ENCODE results near the gene KCNMB1.

KCNMB1 gene

DNA sequence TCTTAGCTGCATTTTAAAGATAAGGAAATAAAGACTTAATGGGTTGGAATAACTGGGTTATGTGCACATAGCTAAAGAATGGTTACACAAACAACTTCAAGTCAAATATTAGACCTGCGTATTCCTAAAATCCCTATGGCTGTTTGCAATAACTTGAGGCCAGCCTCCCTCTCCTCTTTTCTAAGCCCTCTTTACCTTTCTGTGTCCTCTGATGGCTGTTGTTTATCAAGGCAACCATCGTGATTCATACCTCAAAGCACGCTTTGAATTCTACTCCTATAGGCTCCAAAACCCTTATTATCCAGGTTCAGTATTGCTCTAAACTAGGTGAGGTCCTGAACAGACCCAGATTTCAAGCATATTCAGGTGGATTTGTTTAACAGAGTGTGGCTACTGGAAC, 46.0 kb downstream of the KCNMB1 start:
- Histone ChIP-seq H3K14ac (ENCODE audit: low read length) (no peak overlapping the region), H3K4me2 (ENCODE audit: insufficient read depth, low read length, poor library complexity, severe bottlenecking) (no peak overlapping the region), H3K4ac (ENCODE audit: low read length) (no peak overlapping the region), H3K79me1 (ENCODE audit: low read depth, low read length) (no peaks in the 10 kb centered on the region), H3K9me3 (replicated peaks in 1 of 2; ENCODE audit: control insufficient read depth in 2 of 2, insufficient read depth in 1 of 2, low read depth in 1 of 2, low read length in 2 of 2) (peaks cover 0 to 20% of the 10 kb centered on the region in 2 donors), H3K36me3 (replicated peaks in 1 of 2; ENCODE audit: control insufficient read depth in 2 of 2, insufficient read depth in 2 of 2, low read length in 2 of 2) (no peaks in the 10 kb centered on the region), H3K4me1 (ENCODE audit: control insufficient read depth in 2 of 2, insufficient read depth in 1 of 2, low read depth in 1 of 2, low read length in 2 of 2) (peaks cover 0 to 4% of the 10 kb centered on the region in 2 donors), H4K8ac (ENCODE audit: low read depth, low read length) (no peak overlapping the region), H2BK120ac (ENCODE audit: low read depth, low read length) (no peak overlapping the region), H2BK12ac (ENCODE audit: low read length) (no peak overlapping the region), H3K18ac (ENCODE audit: low read length) (no peak overlapping the region), H3K9ac (ENCODE audit: low read depth, low read length, poor library complexity) (no peak overlapping the region), H3K4me3 (ENCODE audit: low read length in 2 of 2) (no peak overlapping the region), H4K91ac (ENCODE audit: low read depth, low read length, poor library complexity) (no peak overlapping the region), H2BK5ac (ENCODE audit: low read length) (no peak overlapping the region), H3K27ac (replicated peaks; ENCODE audit: low read length) (no peak overlapping the region), H2AFZ (ENCODE audit: low read length) (no peak overlapping the region), H3K27me3 (ENCODE audit: control insufficient read depth in 3 of 3, insufficient read depth in 3 of 3, low read depth in 1 of 3, low read length in 3 of 3) (no peaks in the 10 kb centered on the region), H2BK15ac (ENCODE audit: low read length) (no peak overlapping the region), H3K23ac (ENCODE audit: low read depth, low read length, poor library complexity) (no peak overlapping the region), H2AK5ac (ENCODE audit: low read depth, low read length) (no peak overlapping the region)
- WGBS, 2 donors (ENCODE audit: extremely low coverage in 2 of 2, insufficient read length in 2 of 2, insufficient replicate concordance in 1 of 2): no CpG with 5 or more reads among the region's 3 CpGs
- no peak for DNase-seq (ENCODE audit: low spot score)

DNA sequence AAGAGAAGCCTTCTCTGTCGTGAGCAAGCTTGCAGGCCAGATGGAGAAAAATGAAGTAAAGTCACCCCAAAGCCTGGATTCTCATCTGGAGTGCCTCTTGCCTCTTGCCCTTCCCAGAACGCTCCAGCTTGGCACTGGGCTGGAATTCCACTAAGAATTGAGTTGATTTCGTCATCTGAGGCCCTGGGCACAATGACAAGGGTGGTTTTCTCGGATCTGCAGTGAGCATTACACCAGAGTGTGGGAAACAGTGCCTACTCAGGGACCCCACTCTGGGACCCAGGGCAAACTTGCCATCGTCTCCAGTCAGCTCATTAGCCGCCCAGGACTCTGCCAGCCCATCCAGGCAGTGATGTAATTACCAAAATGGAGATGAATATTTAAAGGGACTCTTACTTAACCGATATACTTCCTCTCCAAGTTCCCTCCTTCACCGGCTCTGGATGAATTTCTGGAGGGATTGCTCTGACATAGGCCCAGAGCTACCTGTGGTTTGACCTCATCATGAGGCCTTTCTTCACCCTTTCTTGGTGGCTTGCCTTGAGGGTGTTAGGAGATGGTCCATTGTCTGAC, 46.9 kb downstream of the KCNMB1 start:
- Histone ChIP-seq H4K91ac (ENCODE audit: low read depth, low read length, poor library complexity) (no peak overlapping the region), H3K18ac (ENCODE audit: low read length) (no peak overlapping the region), H3K9ac (ENCODE audit: low read depth, low read length, poor library complexity) (no peak overlapping the region), H3K14ac (ENCODE audit: low read length) (no peak overlapping the region), H2BK5ac (ENCODE audit: low read length) (no peak overlapping the region), H2BK120ac (ENCODE audit: low read depth, low read length) (no peak overlapping the region), H2BK15ac (ENCODE audit: low read length) (no peak overlapping the region), H2AK5ac (ENCODE audit: low read depth, low read length) (no peak overlapping the region), H2AFZ (ENCODE audit: low read length) (no peak overlapping the region), H3K79me1 (ENCODE audit: low read depth, low read length) (no peaks in the 10 kb centered on the region), H4K8ac (ENCODE audit: low read depth, low read length) (no peak overlapping the region), H3K27ac (replicated peaks; ENCODE audit: low read length) (no peak overlapping the region), H3K4me2 (ENCODE audit: insufficient read depth, low read length, poor library complexity, severe bottlenecking) (no peak overlapping the region), H3K27me3 (ENCODE audit: control insufficient read depth in 3 of 3, insufficient read depth in 3 of 3, low read depth in 1 of 3, low read length in 3 of 3) (no peaks in the 10 kb centered on the region), H3K23ac (ENCODE audit: low read depth, low read length, poor library complexity) (no peak overlapping the region), H3K4ac (ENCODE audit: low read length) (no peak overlapping the region), H3K36me3 (replicated peaks in 1 of 2; ENCODE audit: control insufficient read depth in 2 of 2, insufficient read depth in 2 of 2, low read length in 2 of 2) (no peaks in the 10 kb centered on the region), H3K9me3 (replicated peaks in 1 of 2; ENCODE audit: control insufficient read depth in 2 of 2, insufficient read depth in 1 of 2, low read depth in 1 of 2, low read length in 2 of 2) (peaks cover 0 to 20% of the 10 kb centered on the region in 2 donors), H3K4me3 (ENCODE audit: low read length in 2 of 2) (no peak overlapping the region), H3K4me1 (ENCODE audit: control insufficient read depth in 2 of 2, insufficient read depth in 1 of 2, low read depth in 1 of 2, low read length in 2 of 2) (peaks cover 0 to 6% of the 10 kb centered on the region in 2 donors), H2BK12ac (ENCODE audit: low read length) (no peak overlapping the region)
- no CpG with 5 or more reads among the region's 8 CpGs for WGBS, 2 donors (ENCODE audit: extremely low coverage in 2 of 2, insufficient read length in 2 of 2, insufficient replicate concordance in 1 of 2)
- no peak for DNase-seq (ENCODE audit: low spot score)

GRCh38 chr5:170341545-170341944, 47.6 kb downstream of the KCNMB1 start:
- Histone ChIP-seq H3K9ac (ENCODE audit: low read depth, low read length, poor library complexity) (no peak overlapping the region), H3K27ac (replicated peaks; ENCODE audit: low read length) (no peak overlapping the region), H4K8ac (ENCODE audit: low read depth, low read length) (no peak overlapping the region), H3K27me3 (ENCODE audit: control insufficient read depth in 3 of 3, insufficient read depth in 3 of 3, low read depth in 1 of 3, low read length in 3 of 3) (no peaks in the 10 kb centered on the region), H3K4me2 (ENCODE audit: insufficient read depth, low read length, poor library complexity, severe bottlenecking) (no peak overlapping the region), H3K9me3 (replicated peaks in 1 of 2; ENCODE audit: control insufficient read depth in 2 of 2, insufficient read depth in 1 of 2, low read depth in 1 of 2, low read length in 2 of 2) (peaks cover 0 to 20% of the 10 kb centered on the region in 2 donors), H3K4ac (ENCODE audit: low read length) (no peak overlapping the region), H2BK5ac (ENCODE audit: low read length) (no peak overlapping the region), H2BK12ac (ENCODE audit: low read length) (no peak overlapping the region), H3K79me1 (ENCODE audit: low read depth, low read length) (no peaks in the 10 kb centered on the region), H2AK5ac (ENCODE audit: low read depth, low read length) (no peak overlapping the region), H4K91ac (ENCODE audit: low read depth, low read length, poor library complexity) (no peak overlapping the region), H3K4me1 (ENCODE audit: control insufficient read depth in 2 of 2, insufficient read depth in 1 of 2, low read depth in 1 of 2, low read length in 2 of 2) (peaks cover 0 to 5% of the 10 kb centered on the region in 2 donors), H3K23ac (ENCODE audit: low read depth, low read length, poor library complexity) (no peak overlapping the region), H3K36me3 (replicated peaks in 1 of 2; ENCODE audit: control insufficient read depth in 2 of 2, insufficient read depth in 2 of 2, low read length in 2 of 2) (no peaks in the 10 kb centered on the region), H3K4me3 (ENCODE audit: low read length in 2 of 2) (peak overlapping the region in 1 of 2 donors; percentile 27), H3K14ac (ENCODE audit: low read length) (no peak overlapping the region), H2BK120ac (ENCODE audit: low read depth, low read length) (no peak overlapping the region), H2AFZ (ENCODE audit: low read length) (no peak overlapping the region), H2BK15ac (ENCODE audit: low read length) (no peak overlapping the region), H3K18ac (ENCODE audit: low read length) (no peak overlapping the region)
- DNase-seq (ENCODE audit: low spot score): no peak
- no CpG with 5 or more reads among the region's 9 CpGs for WGBS, 2 donors (ENCODE audit: extremely low coverage in 2 of 2, insufficient read length in 2 of 2, insufficient replicate concordance in 1 of 2)

- DNase-seq (ENCODE audit: low spot score): no peak
- no peak overlapping the region for H3K4ac ChIP-seq (ENCODE audit: low read length)
- H3K4me3 ChIP-seq (ENCODE audit: low read length in 2 of 2): no peak overlapping the region
- no peak overlapping the region for H2BK15ac ChIP-seq (ENCODE audit: low read length)
- H4K8ac ChIP-seq (ENCODE audit: low read depth, low read length): no peak overlapping the region
- H3K27ac ChIP-seq (replicated peaks; ENCODE audit: low read length): no peak overlapping the region
- peaks cover 0 to 5% of the 10 kb centered on the region in 2 donors for H3K4me1 ChIP-seq (ENCODE audit: control insufficient read depth in 2 of 2, insufficient read depth in 1 of 2, low read depth in 1 of 2, low read length in 2 of 2)
- H3K4me2 ChIP-seq (ENCODE audit: insufficient read depth, low read length, poor library complexity, severe bottlenecking): no peak overlapping the region
- no peak overlapping the region for H2BK5ac ChIP-seq (ENCODE audit: low read length)
- no peak overlapping the region for H3K18ac ChIP-seq (ENCODE audit: low read length)
- H2BK120ac ChIP-seq (ENCODE audit: low read depth, low read length): no peak overlapping the region
- no CpG with 5 or more reads among the region's 1 CpG for WGBS, 2 donors (ENCODE audit: extremely low coverage in 2 of 2, insufficient read length in 2 of 2, insufficient replicate concordance in 1 of 2)
- H3K14ac ChIP-seq (ENCODE audit: low read length): no peak overlapping the region
- H2BK12ac ChIP-seq (ENCODE audit: low read length): no peak overlapping the region
- H3K27me3 ChIP-seq (ENCODE audit: control insufficient read depth in 3 of 3, insufficient read depth in 3 of 3, low read depth in 1 of 3, low read length in 3 of 3): no peaks in the 10 kb centered on the region
- no peak overlapping the region for H2AFZ ChIP-seq (ENCODE audit: low read length)
- no peak overlapping the region for H4K91ac ChIP-seq (ENCODE audit: low read depth, low read length, poor library complexity)
- peaks cover 0 to 11% of the 10 kb centered on the region in 2 donors for H3K9me3 ChIP-seq (replicated peaks in 1 of 2; ENCODE audit: control insufficient read depth in 2 of 2, insufficient read depth in 1 of 2, low read depth in 1 of 2, low read length in 2 of 2)
- no peak overlapping the region for H3K9ac ChIP-seq (ENCODE audit: low read depth, low read length, poor library complexity)
- no peaks in the 10 kb centered on the region for H3K79me1 ChIP-seq (ENCODE audit: low read depth, low read length)
- no peak overlapping the region for H2AK5ac ChIP-seq (ENCODE audit: low read depth, low read length)
- H3K23ac ChIP-seq (ENCODE audit: low read depth, low read length, poor library complexity): no peak overlapping the region
- H3K36me3 ChIP-seq (replicated peaks in 1 of 2; ENCODE audit: control insufficient read depth in 2 of 2, insufficient read depth in 2 of 2, low read length in 2 of 2): no peaks in the 10 kb centered on the region
Measured at GRCh38 chr5:170339780-170340167, 49.4 kb downstream of the KCNMB1 start.
